Skin of body (tissue), 2 donors: ENCODE data around the gene NDUFB10. TPM values are rescaled to one million over a fixed set of nuclear protein-coding genes. Genes with fewer than 3 reads are reported as not detected.
"Not testable (repeated sequence)": the region's sequence is repeated elsewhere in the genome, so short reads cannot be mapped to it uniquely, and the experiment has no call there.

ENCODE experiments used
- DNase-seq: peaks from one replicate; lab custom pipeline; 2025; lab: John Stamatoyannopoulos, UW
- total RNA-seq: library from RNA; depleted of rRNA; stranded (reverse); fragments of >200 nt; gene quantifications from one replicate; pipeline ENCODE4 v1.2.3, GENCODE V29; 2014

The NDUFB10 gene
- 72.4 TPM for total RNA-seq

GRCh38 chr16:1959269-1960039 is at the start of gene NDUFB10:
NDUFB10 (plus strand) TSS chr16:1959538; CDS start chr16:1959625, 87 bp downstream.
- peak; percentile 74 for DNase-seq

DNA sequence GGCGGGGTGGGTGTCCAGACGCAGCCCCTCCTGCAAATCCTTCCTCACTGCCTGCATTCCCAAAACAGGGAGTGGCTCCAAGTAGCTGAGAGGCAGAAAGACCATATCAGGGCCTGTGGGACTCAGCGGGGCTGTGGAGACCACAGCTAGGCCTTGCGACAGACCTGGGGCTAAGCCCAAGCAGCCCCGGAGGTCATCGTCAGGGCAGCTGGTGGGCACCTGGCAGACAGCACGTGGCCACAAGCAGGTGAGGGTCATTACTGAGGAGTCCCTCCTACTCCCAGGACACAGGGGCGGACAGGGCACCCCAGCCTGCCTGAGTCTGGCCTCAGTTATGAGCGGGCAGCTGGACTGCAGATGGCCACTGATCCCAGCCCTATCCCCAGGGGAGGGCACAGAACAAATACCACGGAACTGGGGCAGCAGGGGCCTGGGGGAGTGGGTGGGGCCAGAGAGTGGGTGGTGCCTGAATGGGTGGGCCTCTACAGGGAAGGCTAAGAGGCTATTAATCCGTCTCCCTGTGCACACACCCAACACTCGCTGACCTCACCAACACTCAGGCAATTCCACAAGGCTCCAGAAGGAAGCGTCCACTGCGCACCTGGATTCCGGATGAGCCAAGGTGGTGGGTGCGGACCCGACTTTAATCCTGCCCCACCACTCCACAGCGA is 49.6 kb upstream of the NDUFB10 start:
- no peak for DNase-seq

GRCh38 chr16:1911467-1912214 is 47.7 kb upstream of the NDUFB10 start:
- DNase-seq, result no peak

DNA sequence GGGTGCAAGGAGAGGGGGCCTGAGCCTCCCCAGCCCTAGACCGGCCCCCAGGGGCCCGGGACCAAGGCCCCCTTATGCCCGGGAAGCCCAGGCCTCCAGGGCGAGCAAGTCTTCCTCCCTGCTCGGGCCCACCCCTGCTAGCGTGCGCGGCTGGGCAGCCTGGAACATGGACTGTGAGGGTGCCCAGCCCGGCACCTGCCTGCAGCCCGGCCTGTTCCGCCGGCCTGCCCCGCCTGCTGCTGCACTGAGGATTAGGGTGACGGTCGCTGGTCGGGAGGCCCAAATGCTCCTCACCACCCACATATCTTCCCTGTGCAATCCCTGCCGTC is 47.2 kb upstream of the NDUFB10 start:
- DNase-seq, result no peak

- DNase-seq, result no peak
Observed at GRCh38 chr16:1913327-1914083, 45.8 kb upstream of the NDUFB10 start.

DNA sequence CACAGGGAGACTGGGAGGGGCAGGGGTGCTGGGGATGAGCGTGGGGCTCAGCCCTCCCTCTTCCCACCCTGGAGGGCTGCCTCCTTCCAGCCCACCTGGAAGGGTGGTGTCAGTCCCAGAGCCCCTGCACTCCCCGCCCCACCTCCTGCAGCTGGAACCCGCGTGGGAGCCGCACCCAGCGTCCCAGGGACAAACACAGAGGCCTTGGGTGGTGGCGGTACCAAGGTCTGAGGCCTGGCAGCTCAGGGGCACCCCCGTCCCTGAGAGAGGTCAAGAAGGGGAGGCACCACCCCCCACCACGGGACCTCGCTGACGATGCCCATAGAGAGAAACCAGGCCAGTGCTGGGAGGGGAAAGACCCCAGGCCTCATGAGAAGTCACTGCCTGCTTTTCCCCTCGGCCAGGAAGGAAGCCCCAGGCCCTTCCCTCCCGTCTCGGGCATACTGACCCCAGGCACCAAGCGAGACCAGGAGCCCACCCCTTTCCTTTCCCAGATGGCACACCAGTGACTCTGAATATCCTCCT is 45.2 kb upstream of the NDUFB10 start:
- no peak for DNase-seq

DNA sequence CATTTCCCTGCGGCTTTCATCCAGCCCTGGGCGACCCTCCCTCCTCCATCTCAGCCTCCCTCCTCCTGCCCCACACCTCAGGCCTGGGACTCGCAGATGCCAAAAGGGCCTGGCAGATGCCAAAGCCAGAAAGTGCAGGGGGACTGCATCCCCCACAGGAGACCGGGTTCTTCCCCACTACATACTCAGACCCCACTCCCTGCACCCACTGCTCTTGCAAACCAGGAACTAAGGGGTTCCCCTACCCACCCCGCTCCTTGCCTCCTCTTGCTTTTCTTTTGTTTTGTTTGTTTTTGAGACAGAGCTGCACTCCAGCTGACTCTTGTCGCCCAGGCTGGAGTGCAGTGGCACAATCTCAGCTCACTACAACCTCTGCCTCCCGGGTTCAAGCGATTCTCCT is 44.4 kb upstream of the NDUFB10 start:
- DNase-seq, result no peak

GRCh38 chr16:1915732-1916639 is 43.4 kb upstream of the NDUFB10 start:
- DNase-seq, result no peak

DNA sequence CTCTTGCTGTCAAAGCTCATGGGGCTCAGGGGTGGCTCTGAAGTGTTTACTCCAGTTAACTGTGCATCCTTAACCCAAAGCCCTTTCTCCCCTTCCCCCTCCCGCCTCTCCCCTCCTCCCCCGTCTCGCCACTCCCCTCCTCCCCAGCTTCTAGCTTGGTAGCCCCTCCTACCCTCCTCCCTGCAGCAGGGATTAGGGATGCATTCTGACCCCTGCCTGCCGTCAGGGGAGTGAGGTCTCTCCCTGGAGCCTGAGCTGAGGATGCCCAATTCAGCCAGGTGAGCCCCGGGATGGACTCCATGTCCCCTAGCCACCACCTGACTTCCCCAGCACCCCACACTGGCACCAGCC is 42.7 kb upstream of the NDUFB10 start:
- DNase-seq, result no peak

- no peak for DNase-seq
Observed at GRCh38 chr16:1917056-1917664, 42.2 kb upstream of the NDUFB10 start.

DNA sequence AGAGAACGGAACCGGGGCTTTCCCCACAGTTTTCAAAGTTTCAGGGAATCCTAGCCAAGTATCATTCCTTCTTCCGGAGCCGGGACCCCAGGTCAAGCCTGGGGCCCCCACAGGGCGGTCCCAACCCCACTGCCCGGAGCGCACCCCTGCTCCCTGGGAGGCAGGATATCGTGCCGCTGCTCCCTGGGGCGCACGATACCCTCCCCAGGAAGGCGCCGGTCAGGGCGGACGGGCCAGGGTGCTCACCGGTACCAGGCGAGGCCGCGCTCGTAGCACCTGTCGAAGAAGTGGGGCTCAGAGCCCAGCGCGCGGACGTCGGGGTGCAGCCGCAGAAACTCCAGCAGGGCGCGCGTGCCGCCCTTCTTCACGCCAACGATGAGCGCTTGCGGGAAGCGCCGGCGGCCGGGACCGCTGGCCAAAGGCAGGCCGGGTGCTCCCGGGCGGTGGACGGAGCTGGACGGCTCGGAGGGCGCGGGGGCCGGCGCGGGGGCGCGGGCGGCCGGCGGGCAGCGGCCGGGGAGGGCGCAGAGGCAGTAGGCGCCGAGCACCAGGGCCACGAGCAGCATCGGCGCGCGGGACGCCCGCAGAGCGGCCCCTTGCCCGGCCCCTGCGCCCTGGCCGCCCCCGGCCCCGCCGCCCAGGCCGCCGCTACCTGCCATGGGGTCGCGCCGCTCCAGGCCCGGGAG is 41.5 kb upstream of the NDUFB10 start:
- DNase-seq, result no peak

- DNase-seq, result no peak
Observed at GRCh38 chr16:1918351-1919326, 40.7 kb upstream of the NDUFB10 start, which contains the start of gene HS3ST6. HS3ST6 (minus strand) TSS chr16:1918415; CDS start chr16:1918323, 92 bp downstream.

DNA sequence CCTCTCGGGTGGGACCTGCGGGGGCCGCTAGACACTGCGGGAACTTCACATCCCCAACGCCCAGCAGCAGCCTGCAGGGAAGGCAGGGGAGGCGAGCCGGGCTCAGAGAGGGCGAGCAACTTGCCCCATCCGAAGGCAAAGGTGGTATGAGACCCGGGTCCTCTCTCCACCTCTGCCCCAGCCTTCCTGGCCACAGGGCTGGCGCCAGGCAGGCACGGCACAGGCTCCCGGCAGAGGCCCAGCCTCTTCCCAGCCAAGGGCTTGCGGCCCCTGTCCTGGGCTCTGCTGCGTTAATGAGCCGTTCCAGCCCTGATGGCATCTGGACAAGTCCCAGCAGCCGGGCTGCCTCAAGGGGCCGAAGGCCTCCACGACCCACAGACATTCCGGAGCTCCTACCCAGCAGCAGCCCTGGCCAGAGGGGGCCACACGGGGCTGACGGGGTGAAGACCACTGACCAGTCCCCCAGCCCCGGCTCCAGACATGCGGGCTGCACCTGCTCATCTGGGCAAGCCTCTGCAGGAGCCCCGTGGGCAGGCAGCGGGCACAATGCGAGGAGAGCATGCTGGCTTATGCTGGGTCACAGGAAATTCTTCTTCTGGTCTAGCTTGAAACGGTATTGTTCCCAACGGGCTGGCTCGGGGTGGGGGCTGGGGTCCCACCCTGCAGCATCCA is 39.9 kb upstream of the NDUFB10 start:
- DNase-seq, result no peak

- DNase-seq, result not testable (repeated sequence)
Observed at GRCh38 chr16:1920122-1920521, 39.2 kb upstream of the NDUFB10 start.

DNA sequence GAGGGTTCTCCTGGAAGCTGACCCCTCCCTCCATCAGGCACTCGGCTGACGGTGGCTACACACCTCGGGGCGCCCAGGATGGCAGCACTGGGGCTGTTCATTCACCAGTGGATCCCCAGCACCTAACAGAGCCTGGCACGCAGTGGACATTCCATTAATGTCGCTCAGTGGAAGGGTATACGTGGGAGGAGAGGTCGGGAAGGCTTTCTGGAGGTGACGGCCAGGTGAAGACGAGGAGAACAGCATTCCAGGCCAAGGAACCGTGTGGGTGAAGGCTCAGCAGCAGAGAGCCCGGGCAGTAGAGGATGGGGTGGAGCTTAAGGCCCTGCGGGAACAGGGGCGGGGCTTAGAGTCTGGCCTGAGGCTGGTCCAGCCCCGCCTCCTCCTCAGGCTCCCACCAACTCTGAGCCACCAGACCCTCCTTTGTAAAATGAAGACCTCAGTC is 38.6 kb upstream of the NDUFB10 start:
- no peak for DNase-seq

DNA sequence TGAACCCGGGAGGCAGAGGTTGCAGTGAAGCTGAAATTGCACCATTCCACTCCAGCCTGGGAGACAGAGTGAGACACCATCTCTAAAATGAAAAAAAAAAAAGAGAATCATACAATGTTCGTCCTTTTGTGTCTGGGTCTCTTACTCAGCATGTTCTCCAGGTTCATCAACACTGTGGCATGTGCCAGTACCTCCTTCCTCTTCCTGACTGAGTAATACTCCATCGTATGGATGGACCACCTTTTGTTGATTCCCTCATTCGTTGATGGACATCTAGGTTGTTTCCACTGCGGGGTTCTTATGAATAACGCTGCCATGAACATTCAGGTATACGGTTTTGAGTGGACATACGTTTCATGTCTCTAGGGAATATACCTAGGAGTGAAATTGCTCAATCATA is 37.0 kb upstream of the NDUFB10 start:
- DNase-seq, result no peak

GRCh38 chr16:1923299-1924034 is 35.9 kb upstream of the NDUFB10 start:
- peak; percentile 74 for DNase-seq
